SHP77 (cell line): Measurements from ENCODE around the gene ARID1B.

Experiments used
- DNase-seq, 2 experiments: peaks; one replicate each; lab custom pipeline; 2025; lab: John Stamatoyannopoulos, UW

ARID1B gene

DNA sequence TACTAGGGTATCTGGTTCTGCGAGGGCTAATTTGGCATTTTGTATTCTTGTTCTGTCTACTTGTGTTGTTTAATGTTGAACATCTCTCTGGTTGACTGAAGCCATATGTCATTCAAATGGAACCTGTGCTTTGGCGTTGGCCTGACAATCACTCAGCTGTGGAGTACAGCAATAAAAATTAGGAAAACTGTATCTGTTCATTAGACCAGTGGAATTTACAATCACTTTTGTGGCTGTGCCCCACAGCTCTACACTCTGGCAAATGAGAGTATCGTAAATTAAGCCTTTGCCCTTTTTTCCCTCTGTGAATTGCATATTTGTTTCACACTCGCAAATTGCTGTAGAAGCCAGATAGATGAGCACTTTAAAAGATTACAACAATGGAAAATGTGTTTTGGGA, 102.0 kb downstream of the ARID1B start:
- DNase-seq = no peak

DNA sequence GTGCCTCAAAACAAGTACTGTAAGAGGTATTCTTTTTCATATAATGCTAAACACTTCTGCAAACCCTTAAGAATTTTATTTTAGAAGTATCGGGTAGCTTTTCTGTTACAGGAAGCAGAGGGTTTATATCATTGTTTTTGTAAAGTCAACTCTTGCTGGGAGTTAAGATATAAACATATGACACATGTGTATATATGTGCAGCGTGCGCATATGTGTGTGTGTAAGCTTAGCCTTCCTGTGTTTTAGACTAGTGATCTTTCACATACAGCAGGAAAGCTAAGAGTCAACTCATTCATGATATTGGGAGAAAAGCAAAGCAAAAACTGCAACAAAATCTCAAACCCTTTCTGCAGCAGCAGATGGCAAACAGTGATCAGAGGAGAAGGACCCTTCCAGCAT, 102.4 kb downstream of the ARID1B start:
- DNase-seq = no peak

DNA sequence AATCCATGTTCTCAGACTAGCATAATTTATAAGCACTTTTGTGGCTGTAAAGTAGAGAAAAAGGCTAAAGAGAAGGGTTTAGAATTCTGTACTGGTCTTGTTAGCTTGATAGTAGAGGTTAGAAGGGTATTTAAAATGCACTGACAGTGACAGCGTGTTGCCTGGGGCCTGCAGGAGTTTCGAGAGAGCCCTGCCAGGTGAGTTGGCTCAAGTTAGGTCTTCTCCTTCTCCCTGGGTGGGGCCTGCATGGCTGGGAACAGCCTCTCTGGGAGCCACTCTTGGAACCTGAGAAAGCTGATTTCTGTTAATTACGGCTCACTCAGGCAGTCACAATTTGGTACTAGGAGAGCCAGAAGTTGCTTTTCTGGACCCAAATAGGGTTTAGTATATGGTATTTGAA, 103.7 kb downstream of the ARID1B start:
- no peak for DNase-seq

DNA sequence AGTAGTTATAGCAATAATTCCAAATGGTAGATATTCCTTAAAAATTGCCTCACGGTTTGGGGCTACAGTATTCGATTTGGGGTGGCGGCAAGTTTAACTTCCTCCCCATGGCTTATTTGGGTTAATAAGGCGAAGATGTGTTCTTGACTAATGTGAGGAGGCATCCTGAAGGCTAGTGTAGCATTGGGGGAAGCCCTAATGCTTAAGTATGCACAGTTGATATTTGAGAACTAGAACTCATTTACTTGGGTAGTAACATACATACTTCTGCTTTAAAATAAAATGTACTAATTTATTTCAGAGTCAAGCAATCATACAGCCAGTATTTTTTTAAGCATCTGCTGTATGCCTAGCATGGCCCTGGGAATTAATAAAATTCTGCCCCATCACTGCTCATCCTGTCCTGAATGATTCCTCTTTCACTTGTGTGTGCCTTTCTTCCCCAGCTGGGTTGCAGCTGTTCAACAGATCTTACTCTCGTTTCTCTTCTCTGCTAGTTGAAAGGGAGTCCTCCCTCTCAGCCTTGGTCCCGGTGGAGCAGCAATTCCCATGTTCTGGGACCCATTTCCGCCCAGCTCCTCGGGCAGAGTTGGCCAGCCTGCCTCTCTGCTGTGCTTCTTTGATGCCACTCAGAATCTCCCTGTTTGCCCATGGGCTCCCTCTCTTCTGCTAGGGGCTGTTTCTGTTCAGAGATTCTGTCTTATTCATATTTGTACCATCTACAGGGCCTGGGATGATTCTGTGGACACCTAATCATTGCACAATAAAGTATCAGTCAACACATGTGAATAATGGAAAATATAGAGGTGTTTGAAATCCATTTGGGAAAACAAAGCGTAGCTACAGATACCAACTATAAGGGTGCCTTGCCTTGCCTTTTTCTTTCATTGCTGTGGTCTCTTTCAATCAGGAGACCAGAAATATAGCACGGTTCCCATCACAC, 104.8 kb downstream of the ARID1B start:
- DNase-seq = no peak

DNA sequence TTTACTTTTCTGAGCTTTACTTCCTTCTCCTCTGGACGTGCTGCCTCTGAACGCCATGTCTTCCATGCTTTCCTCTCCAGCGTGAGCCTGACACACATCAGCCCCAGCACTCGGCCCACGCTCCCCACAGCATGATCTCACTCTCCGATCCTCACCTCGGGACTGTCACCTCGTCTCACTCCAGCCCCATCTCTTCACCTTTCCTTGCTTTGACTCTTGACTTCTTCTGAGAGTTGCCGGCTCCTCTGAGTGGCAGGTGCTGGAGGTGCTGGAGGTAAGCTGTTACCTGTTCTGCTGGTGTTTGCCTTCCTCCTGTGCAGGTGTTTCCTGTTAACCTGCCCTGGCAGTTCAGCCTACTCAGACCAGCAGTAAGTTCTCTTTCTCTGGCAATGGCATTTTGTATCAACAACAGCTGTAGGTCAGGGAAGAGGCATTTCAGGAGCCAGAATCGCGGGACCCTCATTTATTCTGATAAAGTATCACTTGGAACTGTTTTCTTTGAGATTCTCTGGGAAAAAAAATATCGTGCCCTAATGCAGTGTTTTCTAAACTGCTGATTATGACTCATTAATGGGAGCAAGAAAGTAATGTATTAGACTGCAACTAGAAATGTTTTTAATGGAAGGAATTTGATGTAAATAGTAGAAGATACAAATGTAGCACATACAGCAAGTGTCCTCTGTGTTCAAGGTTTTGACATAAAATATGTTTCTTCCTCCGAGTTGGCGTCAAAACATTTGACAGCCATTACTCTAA, 106.5 kb downstream of the ARID1B start:
- DNase-seq = no peak

DNA sequence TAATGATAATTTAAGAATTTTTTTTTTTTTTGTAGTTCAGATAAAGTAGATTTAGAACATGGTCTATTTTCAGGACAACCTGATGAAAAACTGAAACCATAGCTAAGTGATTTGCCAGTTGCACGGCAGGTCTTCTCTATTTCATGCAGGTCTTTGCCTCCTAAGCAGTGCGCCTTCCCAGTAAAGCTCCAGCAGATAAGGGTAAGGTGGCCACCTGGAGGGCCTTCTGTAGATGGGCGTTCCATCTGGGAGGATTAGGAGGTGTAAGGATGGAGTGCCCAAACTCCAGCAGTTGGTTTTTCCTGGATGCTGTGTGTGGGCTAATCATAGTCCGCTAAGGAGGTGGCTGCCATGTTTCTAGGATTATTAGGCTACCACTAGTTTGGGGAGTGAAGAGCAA, 107.1 kb downstream of the ARID1B start:
- no peak for DNase-seq

DNA sequence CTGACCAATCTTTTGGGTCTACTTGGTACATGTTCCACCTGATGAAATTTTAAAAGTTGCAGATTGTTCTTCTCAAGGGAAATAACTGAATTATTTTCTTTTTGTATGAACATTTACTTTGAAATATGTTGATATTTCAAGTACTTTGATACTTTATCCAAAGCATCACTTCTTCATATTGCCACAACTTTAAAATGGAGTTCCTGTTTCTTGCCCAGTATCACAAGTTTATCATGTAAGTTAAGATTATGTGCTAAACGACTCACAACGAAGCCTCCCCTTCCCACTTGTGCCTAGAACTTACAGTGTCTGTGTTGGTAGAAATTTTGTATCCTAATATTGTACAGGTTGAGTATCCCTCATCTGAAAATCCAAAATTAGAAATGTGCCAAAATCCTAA, 108.4 kb downstream of the ARID1B start:
- DNase-seq = no peak

DNA sequence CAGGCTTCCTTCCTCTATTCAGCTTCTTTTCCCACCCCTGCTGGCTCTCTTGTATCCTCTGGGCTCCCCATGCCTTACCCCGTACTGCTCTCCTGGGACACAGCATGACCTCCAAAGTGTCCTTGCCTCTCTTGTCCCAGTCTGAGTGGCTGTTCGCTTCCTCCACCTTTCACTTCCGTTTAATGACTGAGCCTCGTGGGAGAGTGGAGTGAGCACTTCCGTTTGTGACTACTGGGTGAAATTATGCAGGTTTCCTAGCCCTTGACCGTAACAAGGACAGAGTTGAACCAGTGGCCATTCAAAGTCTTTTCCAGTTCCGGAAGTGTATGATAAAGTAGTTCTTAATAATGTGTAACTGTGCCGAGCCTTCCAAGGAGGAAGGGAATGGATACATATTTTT, 109.2 kb downstream of the ARID1B start:
- no peak for DNase-seq

DNA sequence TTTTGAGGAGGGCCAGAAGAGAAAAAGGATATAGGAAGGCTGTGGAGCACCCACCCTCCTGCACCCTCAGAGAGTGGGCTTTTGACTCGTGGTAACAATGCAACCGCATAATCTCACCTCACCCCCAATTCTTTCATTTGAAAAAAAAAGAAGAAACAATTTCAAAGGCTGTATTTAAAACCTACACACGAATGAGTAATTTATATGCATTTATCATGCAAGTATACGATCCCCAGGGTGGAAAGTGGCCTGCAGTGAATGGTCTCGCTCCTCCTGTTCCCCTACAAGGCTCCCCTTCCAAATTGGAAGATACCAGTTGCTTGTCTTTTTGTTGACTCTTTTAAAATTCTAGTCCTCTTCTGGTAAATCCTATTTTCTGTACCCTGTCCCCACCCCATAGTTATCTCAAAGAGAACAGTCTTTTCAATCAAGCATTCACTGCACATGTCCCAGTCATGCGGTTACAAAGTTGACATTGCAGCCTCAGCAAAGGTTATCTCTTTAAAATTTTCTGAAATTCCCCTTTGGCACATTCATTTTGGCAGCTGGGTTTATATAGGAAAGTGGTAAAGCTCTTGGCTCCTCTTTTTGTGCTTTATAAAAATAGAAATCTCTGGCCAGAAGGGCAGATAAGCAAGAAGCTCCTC, 110.6 kb downstream of the ARID1B start:
- no peak for DNase-seq

DNA sequence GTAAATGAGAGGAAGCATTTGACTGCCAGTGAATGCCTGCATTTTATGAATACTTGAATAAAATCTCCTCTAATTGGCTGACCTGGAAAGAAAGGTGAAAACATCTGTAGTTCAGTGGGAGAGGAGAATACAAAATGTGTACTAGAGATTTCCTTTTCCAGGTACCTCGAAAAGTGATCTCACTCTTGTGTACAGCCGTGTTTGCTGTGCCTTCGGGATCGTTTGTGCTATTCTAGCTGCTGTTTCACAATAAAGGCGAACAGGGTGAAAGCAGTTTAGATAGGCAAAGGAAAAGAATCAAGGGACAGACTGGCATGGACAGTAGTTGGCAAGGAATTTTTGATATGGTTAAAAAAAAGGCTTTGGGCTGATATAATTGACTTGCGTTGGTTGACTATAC, 112.3 kb downstream of the ARID1B start:
- no peak for DNase-seq

DNA sequence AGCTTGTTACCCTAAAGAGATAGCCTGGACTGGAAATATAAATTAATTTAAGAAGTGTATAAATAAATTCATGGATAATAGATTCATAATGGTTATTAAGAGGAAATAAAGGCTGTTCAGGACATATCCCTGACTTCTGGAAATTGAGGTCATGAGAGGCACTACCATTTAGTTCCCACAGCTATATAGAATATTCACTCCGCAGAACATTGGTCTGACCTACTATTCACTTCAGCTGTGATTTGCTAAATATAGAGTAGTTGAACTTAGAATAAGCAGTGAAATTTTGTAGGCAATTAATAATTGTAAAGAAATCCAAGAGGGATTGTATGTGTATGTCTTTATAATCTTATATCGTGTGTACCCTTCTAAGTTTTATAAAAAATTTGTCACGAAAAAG, 112.8 kb downstream of the ARID1B start:
- no peak for DNase-seq

DNA sequence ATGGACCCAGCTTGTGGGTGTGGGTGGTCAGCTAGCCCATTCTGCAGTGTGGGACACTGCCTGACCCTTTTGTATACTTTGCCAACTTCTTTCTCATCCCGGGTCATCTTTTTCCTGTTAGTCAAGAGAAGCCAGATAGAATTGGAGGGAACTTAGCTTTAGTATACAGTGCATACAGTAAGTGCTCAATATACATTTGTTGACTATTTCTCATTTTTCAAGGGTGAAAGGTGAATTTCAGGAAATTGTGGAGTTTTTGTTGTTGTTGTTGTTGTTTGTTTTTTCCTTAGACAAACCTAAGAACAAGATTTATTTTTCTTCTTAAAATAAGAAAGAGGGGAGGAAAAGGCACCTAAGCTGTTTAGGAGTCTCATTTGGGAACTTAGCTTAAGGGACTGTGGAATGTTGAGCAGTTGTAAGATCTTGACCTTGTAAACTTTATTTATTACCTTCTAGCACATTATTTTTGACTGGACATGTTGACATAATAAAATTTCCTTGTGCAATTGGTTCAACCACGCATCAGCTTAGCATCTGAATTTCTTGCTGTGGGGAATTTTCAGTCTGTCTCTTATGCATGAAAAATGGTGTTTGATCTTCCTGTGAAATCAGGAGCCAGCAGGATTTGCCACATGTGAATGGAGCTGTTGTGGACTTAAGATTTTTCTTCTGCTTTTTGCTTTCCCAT, 113.6 kb downstream of the ARID1B start:
- no peak for DNase-seq

DNA sequence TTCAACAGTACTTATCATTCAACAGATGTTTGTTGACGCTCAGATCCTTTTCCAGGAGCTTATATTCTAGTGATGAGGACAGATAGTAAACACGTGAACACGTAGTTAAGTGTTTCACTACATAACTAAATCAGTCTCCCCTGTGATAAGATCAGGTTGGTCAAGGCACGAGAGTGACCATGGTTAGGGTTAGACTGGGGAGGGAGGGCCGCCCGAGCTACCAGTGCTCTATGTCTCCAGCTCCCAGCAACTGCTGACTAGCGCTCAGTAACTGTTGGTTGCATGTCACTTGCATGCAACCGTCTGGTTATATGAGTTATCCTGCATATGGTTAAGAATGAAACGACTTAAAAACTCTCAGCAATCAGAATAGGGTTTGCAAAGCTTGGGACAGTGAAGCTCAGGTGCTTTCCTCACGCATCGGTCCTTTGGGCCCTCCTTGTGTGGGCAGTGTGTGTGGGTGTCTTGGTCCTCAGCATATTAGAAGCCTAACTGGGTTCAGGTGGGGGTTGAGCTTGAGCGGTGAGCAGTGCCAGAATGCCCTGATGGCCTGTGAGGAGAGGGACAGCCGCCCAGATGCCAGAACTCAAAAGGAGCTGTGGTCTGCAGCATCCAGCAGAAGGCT, 120.8 kb downstream of the ARID1B start:
- DNase-seq = no peak

DNA sequence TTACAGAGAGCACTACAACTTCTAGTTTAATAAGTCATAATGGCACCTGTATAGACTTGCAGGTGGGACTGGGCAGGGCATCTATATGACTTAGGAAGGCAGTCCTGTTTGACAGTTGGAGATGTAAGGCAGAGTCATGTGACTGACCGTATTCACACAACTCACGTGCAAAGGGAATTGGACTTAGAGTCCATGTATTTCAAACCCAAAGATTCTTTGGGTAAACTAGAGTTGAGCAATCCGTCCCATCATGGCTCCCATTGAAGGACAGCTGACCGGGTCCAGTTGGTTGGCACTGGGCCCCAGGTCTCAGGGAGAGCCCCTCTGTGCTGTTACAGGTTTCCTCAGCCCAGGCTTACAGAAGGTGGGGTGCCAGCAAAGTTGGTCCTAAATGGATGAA, 121.9 kb downstream of the ARID1B start:
- DNase-seq = no peak

DNA sequence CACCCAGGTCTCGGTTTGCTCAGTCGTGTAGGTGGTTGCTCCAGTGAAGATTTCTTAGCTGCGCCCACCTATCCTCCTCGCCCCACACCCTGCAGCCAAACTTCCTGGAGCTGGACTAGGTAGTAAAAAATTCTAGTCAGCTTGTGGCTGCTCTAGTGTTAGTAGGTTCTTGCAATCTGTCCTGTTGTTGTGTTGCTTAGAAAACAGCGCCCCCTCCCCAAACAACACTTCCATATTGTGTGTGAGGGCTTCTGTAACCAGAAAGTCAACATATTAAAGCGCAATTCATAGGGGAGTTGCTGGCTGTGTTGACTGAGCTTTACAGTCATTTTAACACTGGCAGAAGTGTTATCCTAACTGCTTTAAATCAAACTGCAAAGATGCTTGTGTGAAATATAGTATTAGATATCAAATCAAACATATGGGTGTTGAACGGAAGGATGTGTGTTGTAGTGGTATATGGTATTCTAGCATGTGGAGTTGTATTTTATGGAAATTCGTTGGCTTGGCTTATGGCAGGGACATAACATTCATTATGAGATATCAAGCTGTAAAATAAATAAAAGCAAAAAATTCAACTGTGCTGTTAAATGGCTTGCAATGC, 122.5 kb downstream of the ARID1B start:
- DNase-seq = no peak

DNA sequence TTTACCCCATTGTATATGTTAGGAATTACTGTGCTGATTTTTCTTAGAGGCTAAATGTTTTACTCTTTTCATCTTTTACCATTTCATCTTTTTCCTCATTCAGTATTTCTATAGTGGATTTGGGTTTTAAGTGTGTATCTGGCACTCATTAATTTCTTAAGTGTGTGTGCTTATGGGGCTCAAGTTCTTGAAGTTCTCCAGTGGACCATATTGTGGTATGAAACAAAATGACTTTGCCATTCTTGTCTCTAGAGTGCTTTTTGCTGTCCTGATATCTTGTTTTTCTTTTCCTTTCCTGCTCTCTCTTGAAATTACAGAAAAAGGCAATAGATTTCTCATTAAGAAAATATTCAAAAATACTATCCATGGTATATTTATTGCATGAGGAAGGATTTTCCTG, 123.1 kb downstream of the ARID1B start:
- DNase-seq = no peak

DNA sequence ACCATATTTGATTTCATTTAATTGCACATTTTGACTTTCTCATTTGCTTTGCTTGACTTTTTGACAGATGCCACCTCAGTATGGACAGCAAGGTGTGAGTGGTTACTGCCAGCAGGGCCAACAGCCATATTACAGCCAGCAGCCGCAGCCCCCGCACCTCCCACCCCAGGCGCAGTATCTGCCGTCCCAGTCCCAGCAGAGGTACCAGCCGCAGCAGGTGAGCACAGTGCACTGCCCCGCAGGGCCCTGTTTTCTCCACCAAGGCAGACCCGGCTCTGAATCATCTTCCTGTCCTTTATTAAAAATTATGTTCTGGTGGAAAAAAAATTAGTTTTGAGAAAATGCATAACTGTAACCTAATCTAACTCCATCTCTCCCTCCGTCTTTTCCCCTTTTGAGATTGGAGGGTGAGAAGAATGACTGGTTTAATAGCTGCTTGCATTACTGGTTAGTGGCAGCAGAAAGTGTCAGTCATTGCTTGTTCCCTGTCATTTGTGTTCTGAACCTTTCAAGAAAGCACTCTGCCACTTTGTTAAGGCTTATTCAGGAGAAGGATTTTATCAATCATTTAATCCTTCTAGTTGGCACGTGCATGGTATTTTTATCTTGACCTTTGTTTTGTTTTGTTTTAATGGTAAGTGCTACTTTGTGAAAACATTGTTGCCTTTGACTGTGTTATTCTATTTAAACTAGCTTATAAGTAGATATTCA, 124.3 kb downstream of the ARID1B start:
- no peak for DNase-seq

DNA sequence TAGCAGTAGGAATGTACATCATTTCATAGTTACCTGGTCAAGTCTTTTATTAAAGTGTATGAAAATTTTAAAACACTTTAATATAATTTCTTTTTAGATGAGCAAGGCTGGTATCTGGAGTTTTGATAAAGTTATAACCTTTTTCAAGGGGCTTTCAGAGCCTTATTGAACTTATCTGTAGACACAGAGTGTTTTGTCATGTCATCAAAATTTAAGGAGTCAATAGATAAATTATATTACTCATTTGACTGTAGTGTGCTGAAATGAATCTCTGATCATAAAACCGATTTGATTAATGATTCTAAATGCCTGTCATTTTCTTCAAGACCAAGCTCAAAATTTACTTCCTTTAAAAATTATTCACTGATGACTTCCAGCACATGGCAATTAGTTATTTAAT, 125.6 kb downstream of the ARID1B start:
- DNase-seq = no peak

DNA sequence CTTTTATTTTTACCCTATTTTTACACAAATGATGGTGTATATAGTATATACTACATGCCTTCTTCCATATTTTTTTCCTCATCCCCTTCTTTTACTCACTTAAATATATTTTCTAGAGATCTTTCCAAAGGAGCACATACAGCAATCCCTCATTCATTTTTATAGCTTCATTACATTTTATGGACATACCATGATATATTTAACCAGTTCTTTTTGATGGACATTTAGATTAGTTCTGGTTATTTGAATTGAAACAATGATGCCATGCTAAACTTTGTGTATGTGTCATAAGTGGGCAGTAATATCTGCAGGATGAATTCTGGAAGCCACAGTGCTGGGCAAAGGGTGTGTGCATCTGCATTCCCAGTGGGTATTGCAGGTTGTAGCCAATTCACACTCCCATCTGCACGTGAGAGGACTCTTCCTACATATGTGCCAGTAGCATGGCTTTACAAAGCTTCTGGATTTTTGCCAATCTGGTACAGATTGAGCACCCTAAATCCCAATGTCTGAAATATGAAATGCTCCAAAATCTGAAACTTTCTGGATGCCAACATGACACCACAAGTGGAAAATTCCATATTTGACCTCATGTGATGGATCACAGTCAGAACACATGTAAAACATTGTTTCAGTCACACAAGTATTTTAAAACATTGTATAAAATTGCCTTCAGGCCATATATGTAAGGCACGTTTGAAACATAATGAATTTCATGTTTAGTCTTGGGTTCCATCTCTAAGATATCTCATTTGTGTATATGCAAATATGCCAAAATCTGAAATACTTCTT, 127.2 kb downstream of the ARID1B start:
- DNase-seq = no peak

DNA sequence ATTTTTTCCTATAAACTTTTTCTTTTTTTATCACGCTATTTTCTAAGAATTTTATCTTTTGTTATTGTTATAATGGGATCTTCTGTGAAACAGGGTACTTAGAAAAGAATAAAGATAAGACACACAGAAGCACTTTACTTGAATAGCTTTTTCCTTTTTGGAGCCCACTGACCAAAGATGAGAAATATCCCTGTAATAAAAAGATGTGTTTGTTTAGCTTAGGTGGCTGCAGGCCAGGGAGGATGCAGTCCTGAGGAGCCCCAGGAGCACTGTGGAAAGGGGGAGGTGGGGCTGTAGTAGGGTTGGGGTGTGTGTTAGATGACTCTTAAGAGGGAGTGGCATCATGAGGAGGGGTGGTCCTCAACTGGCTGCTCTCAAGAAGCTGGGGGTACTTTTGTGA, 128.6 kb downstream of the ARID1B start:
- no peak for DNase-seq
